GM19351 (cell line): ENCODE results near the gene HMGB1.
"Not testable (repeated sequence)": the region's sequence is repeated elsewhere in the genome, so short reads cannot be mapped to it uniquely, and the experiment has no call there.

Experiments used
- ATAC-seq: cut with Tn5 transposase; IDR thresholded peaks from one replicate; pipeline ENCODE4 v1.9.1; 2021; ENCODE audit warnings: mild to moderate bottlenecking, moderate library complexity; ENCODE audit not compliant: unreplicated experiment

The HMGB1 gene

DNA sequence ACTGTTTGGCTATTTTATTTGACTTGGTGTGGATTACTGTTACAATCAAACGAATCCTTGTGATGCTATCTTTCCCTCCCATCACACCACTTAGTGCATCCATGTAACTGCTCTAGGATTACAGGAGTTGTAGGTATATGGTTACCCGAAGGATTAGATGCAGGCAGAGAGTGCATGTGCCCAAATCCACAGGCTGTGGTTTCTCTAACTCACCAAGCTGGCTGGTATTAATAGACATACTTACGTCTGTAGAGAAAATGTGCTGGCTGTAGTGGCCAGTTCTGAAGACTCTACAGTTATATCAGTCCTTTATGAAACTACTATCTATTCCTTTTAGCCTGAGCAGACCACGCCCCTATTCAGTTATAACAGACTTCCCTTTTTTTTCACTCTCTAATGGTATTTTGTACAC, 1.1 kb upstream of the HMGB1 start:
- no peak for ATAC-seq

DNA sequence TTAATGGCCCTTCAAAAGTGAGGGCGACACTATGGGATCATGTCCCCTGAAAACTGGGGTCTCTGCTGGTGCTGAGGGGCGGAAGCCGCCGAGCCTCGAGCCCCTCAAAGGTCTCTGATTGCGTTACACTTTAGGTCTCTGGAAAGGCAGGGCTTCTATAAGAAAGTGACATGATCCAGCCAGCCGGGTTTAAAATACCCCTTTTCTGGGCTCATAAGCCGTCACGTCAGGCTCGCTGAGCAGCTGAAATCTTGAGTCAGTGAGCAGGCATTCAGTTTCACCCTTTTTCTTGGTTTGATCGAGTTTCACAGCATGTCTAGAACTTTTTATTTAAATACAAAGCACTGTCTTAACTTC, 600 bp upstream of the HMGB1 start:
- ATAC-seq: no peak

DNA sequence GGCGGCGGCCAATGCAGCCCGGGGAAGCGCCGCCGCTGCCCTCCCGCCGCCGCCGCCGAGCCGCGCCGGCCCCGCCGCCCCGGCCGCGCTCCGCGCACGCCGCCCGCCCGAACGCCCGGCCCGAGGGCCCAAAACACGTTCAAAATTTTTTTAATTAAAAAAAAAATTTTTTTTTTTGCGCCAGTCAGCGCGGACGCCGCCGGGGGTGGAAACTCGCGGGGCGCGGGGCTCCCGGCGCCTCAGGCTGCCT, 468 bp downstream of the HMGB1 start:
- no peak for ATAC-seq

DNA sequence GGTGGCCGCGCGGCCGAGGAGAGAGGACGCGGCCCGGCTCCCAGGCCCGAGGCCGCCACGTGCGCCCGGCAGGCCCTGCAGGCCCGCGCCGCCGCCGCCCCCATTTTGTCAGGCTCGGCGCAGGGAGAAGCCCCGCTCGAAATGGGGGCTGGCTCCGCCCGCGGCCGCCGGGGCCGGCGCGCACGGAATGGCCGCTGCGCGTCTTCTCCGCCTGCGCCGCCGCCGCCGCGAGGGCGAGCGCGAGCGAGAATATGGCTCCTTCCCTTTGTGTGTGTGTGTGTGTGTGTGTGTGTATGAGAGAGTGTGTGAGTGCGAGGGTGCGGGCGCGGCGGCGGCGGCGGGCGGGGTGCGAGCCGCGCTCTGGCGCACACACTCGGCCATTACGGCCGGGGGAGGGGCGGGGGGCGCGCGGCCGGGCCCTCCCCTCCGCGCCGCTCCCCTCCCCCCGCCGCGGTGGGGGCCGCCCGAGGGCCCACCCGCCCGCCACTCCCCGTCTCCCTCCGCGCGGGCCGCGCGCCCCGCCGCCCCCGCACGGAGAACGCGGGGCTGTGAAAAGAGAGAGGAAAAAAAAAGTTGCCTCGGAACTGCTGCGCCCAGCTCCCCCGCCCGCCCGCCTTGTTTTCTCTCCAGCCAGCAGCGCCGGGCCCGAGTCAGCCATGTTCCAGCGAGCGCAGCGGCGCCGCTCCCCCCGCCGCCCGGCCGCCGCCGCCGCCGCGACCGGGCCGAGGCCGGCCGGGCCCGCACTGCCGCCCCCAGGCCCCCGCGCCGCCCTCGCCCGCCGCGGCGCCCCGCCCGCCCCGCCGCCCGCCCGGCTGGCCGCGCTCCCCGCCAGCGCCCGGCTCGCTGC, 1.0 kb downstream of the HMGB1 start:
- ATAC-seq: peak; percentile 26

DNA sequence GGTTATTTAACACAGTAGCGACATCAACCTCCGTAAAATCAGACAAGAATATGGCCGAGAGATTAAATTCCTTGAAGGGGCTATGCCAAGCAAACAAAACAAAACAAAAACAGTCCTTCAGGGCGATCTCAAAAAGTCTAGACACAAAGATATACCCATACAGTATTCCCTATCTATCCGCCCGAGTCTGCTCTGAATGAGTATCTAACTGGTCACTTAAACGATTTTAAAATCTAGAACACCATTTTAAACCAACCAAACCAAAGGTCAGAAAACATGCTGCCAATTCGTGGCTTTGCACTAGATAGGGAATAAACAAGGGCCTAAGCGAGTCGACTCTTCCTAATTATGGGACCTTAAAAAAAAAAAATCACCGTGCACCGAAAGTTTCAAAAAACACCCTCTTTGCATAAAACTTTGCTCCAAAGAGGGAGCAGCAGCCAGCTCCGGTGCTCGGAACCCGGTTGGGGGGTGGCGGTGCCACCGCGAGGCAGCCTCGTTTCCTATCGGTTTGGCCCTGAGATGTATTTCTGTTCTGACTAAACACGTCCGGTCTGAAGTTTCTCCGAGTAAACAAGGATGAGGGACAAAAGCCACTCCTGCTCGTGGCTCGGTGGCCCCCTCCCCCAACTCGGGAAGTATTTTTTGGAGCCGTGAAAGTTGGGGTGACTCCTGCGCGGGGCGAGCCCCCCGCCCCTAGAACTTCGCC, 1.8 kb downstream of the HMGB1 start:
- ATAC-seq: peak; percentile 30

DNA sequence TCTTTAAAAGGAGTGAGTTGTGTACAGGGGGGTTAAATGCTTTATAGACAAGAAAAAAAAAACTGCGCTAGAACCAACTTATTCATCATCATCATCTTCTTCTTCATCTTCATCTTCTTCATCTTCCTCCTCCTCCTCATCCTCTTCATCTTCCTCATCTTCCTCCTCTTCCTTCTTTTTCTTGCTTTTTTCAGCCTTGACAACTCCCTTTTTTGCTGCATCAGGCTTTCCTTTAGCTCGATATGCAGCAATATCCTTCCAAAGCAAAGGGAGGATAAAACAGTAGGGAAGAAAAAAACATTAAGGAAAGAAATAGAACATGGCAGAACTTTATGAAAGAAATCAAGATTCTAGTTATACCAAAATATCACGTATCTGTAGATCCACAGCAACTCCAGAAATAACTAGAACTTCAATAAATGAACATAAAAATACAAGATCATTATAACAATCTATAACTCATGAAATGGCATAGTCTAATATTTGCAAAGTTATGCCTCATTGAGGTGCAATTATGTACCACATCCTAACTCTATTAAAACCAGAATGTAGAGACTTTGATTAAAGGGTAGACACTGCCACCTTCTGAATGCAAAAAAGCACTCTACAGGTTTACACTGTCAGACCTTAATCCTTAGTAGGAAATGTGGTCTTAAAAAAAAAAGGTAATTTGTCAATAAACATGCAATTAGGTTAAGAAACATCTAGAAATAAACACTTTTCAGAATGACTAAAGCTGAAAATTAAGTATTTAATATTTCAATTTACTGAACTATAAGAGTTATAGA, 4.3 kb downstream of the HMGB1 start:
- not testable (repeated sequence) for ATAC-seq

DNA sequence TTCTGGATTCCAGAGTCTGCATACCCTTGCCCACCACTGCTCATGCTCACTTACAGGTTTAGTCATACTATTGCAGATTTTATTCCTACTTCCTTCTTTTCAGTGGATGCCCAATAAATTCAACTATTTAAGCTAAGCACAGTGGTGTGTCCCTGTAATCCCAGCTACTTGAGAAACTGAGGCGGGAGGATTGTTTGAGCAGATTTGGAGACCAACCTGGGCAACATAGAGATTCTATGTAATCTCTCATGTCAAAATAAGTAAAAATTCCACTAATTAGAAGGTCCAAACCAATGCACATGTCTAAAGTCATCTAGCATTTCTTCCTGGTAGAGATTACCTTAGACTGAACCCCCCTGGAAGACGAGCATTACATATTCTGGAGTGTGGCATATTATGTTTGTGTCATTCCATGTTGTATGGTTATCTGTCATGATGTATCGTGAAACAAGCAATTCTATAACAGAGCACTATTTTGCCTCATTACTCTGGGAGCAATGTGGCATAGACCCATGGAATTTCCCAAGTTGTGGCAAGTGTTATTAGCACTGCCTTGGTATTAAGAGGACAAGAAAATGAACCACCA, 8.3 kb downstream of the HMGB1 start:
- ATAC-seq: no peak

DNA sequence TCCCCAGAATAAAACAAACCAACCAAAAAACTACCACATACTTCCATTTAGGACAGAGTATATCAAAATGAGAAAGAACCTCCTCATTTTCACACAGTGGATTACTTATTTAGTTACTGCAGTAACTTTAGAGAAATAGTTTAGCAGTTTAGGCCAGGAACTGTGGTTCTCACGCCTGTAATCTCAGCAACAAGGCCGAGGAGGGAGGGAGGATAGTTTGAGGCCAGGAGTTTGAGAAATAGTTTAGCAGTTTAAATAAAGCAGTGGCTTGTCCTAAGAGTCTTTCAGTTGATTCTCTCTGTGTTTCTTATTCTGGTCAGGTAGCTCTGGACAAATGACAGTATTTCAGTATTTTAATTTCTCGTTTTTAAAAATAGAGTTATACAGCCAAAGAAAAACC, 9.4 kb downstream of the HMGB1 start:
- no peak for ATAC-seq

DNA sequence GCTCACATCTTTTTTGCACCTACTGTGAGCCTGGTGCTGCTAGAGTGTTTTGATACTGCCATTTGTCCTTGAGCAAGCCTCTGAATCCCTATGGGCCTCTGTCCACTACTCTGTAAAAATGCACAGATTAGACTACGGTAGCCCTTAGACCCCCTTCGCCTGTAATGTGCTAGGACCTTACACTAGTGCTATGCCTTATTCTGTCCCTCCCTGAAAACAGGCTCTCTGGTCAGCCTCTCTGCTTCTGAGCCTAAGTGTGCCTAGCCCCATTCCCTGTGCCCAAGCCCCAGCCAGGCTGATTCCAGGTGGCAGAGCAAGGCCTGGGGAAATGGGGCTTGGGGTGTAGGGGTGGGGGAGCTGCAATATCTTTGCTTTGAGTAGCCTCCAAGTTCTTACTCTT, 10.7 kb downstream of the HMGB1 start:
- ATAC-seq: no peak

DNA sequence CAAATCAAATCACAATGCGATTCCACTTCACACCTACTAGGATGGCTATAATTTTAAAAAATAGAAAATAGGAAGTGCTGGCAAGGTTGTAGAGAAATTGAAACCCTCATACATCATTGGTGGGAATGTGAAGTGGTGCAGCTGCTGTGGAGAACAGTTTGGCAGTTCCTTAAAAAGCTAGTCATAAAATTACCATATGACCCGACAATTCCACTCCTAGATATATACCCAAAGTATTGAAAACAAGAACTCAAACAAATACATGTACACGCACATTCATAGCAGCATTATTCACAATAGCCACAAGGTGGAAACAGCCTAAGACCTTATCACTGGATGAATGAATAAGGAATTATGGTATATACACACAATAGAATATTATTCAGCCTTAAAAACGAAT, 12.0 kb downstream of the HMGB1 start:
- ATAC-seq: no peak

DNA sequence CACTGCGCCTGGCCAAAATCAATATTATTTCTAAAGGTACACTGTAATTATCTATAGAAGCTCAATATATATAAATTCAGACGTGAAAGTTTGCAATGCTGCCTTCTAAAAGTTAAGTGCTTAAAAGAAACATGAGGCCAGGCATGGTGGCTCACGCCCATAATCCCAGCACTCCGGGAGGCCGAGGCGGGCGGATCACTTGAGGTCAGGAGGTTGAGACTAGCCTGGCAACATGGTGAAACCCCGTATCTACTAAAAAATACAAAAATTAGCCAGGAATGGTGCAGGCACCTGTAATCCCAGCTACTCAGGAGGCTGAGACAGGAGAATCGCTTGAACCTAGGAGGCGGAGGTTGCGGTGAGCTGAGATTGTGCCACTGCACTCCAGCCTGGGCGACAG, 14.3 kb downstream of the HMGB1 start:
- ATAC-seq: not testable (repeated sequence)

DNA sequence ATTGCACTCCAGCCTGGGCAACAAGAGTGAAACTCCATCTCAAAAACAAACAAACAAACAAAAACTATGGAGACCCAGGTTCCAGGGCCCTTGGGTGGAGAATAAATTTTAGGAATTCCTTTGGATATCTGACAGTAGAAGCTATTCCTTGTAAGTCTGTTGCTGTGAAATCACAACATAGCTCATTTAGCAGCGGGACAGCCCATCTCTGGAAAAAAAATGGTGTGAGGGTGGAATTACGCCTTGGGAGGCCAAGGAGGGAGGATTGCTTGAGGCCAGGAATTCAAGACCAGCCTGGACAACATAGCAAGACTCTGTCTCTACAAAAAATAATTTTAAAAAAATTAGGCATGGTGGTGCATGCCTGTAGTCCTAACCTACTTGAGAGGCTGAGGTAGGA, 15.7 kb downstream of the HMGB1 start:
- ATAC-seq: no peak

DNA sequence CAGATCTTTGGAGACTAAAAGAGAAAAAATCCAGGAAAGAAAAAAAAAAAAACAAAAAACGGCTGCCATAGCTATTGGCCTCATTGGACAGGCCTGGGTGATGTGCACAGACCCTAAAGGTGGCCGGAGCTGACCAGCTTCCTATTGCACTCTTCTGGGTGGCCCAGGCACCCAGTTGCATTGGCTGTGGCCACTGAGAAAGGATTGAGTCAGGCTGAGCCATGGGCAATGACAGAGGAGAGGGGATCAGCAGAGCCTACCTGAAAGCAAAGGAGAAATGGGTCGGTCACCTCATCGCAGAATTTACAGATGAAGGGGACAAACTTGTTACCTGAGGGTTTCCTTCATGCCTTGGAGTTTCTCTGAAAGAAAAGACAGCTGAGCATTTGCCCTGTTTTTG, 17.3 kb downstream of the HMGB1 start:
- ATAC-seq: no peak

DNA sequence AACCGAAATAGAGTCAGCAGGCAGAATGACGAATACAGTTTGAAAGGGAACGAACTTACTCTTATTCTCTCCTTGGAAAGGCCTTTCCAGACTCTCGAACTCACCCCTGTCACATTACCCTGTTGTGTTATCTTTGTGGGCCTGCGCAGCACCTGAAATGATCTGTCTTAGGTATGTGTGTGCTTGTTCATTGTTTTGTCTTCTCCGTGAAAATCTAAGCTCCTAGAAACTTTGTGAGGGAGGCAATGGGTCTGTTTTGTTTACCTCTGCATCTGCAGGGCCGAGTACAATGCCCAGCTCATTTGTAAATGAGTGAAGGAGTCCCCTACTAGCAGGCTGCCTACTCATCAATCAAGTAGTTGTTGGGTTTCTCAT, 19.6 kb downstream of the HMGB1 start:
- no peak for ATAC-seq

DNA sequence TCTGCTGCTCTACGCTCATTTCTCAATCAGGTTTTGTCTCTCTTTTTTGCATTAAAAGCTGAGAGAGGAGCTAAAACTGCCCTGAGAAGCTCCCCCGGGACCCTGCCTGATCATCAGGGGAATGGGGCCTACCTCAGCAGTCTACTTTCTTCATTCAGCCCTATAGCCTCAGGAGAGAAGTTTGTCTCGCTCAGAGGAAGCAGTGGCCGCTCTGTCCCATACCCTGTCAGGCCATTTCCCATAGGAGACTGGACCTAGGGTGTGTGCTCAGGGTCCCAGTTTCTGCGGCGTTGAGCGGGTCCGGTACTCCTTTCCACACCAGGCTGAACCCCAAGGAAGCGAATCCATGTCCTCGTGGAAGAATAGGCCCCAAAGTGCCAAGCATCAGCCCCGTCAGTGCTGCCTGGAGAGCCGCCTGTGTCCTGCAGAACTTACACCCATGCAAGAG, 21.8 kb downstream of the HMGB1 start:
- peak; percentile 50 for ATAC-seq

DNA sequence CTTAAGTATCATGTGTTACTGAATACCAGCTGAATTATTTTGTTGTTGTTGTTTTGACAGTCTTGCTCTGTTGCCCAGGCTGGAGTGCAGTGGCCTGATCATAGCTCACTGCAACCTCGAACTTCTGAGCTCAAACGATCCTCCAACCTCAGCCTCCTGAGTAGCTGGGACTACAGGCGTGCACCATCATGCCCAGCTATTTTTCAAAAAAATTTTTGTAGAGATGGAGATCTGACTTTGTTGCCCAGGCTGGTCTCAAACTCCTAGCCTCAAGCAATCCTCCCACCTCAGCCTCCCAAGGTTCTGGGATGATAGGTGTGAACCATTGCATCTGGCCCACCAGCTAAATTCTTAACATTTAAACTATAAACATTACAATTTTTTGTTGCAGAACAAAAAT, 22.2 kb downstream of the HMGB1 start:
- not testable (repeated sequence) for ATAC-seq

DNA sequence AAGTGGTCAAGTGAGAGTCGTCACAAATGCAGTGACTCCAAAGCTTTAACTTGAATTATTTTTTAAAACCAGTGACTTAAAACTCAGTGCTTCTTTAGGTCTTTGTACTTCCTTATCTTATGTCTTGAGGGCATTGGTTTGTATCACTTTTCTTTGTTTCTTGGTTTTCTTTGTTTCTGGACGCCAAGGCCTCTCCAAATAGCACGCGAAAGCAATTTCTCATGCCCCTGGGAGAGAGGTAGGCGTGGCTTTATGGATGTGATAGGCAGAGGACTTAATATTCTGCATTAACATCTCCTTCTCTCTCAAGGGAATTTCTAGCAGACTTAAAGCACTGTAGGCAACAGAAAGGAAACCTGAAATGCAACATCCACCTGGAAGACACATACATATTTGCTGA, 22.8 kb downstream of the HMGB1 start:
- ATAC-seq: no peak

DNA sequence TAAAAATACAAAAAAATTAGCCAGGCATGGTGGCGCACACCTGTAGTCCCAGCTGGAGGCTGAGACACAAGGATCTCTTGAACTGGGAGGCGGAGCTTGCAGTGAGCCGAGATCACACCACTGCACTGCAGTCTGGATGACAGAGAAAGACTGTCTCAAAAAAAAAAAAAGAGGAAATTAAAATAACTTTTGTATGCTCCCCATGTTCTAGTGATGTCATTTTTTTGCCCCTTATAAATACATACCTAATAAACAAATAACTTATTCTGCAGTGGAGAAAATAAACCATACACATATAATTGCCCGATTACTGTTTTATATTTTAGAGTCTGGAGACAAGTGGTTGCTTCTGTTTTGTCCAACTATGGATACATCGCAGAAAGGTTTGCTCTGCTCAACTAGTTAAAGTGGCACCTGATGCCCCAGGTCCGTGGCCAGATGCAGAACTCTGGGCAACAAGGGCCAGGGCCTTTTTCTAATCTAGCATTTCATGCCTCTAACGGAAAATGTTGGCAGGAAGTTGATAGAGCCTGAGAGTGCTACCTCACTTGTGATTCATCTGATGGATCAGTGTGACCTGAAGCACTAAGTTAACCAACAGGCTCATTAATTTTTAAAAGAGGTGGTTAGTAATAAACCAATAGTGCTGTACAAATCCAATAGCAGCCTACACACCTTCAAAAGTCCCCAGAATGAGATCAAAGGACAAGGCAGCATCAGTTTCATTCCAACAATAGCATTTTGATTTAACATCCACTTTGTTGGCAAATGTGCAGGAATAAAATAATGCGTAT, 24.6 kb downstream of the HMGB1 start:
- no peak for ATAC-seq

DNA sequence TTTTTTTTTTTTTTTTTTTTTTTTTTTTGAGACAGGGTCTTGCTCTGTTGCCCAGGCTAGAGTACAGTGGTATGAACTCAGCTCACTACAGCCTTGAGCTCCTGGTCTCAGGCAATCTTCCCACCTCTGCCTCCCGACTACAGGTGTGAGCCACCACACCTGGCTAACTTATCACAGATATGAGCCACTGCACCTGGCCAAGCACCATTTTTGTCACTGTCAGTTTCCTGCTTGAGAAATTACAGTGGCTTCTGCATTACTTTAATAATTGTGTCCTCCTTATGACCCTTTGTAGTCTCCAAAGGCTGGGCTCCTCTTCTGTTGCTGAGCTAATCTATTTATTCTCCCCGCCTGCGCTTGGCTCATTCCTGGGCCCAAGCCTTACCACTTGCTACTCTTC, 27.4 kb downstream of the HMGB1 start:
- ATAC-seq: no peak

DNA sequence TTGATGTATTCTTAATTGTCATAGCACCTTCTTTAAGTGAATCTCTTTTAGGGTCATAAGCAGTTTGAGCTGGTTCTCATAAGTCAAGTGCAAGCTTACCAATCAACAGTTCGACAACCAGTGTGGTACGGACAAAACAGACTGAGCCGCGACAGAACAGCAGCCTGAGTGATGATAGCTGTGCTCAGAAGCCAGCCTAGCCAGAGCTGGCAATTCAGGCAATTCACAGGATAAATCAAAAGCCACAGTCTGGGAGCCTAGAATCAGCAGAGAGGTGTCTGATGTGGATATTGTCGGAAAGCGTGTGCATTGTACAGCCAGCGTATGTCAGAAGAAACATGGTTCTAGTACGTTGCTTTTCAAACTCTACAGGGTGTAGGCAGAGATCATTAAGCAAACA, 28.6 kb downstream of the HMGB1 start:
- ATAC-seq: no peak

DNA sequence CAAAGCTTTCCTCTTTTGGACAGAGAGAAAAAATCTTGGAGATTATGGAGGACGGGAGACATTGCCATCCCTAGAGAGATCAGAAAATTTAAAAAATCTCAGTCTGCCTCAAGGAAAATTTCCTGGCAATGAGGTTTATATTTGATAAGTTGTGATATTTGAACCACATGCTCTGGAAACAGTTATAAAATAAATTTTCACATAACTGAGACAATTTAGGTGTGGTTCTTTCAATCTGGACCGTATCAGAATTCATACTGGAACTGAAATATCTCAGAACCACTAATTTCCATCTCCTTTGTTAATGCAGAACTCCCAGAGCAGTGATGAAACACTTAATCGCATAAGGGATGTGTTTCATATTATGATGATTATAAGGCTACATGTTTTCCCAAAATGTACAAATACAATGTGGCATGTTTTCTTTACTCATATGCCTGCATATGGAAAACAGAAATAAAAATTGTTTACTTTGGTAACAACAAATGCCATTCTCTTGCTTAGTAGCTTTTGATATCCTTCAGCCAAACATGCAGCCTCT, 29.8 kb downstream of the HMGB1 start:
- ATAC-seq: no peak
